Stimulated activated CD4-positive, alpha-beta T cell treated with anti-CD3 and anti-CD28 coated beads, Interleukin-1b, Interleukin-23, amount 100 ng/mL, for 4 hours (primary cell): Measurements from ENCODE around the gene OPTN.
"Not testable (repeated sequence)": the region's sequence is repeated elsewhere in the genome, so short reads cannot be mapped to it uniquely, and the experiment has no call there.

Source experiments
- DNase-seq, 2 donors: peaks; one replicate each; pipeline ENCODE4 v3.0.0-alpha.2; 2020; ENCODE audit warnings: low read depth in 2 of 2

OPTN gene

DNA sequence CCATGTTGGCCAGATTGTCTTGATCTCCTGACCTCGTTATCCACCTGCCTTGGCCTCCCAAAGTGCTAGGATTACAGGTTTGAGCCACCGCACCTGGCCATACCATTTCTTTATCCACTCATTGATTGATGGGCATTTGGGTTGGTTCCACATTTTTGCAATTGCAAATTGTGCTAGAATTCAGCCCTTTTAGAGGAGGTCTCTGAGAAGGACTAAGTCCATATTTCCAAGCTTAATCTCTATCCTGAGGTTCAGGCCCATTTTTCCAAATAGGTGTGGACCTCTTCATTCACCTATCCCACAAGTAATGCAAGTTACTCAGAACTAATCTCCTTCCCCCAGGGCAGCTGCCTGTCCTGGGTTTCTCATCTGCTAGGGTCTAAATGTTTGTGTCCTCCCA is 9.7 kb upstream of the OPTN start:
- DNase-seq, result no peak

DNA sequence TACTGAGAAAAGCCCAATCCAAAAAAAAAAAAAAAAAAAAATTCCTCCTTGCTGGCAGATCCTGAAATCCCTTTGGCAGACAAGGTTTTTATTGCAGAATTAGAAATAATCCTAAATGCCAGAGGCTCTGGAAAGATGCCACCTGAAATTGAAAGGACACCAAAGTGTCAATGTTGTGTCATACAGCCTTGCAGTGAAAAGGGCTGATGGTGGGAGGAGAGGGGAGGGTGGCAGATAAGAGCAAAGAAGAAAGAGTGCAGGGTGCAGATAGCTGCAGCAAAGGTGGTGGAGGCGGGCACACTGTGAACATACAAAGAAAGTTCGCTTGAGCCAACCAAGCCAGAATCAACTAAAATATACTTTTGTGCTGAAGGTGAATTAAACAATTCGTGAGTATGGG is 8.2 kb upstream of the OPTN start:
- no peak for DNase-seq

DNA sequence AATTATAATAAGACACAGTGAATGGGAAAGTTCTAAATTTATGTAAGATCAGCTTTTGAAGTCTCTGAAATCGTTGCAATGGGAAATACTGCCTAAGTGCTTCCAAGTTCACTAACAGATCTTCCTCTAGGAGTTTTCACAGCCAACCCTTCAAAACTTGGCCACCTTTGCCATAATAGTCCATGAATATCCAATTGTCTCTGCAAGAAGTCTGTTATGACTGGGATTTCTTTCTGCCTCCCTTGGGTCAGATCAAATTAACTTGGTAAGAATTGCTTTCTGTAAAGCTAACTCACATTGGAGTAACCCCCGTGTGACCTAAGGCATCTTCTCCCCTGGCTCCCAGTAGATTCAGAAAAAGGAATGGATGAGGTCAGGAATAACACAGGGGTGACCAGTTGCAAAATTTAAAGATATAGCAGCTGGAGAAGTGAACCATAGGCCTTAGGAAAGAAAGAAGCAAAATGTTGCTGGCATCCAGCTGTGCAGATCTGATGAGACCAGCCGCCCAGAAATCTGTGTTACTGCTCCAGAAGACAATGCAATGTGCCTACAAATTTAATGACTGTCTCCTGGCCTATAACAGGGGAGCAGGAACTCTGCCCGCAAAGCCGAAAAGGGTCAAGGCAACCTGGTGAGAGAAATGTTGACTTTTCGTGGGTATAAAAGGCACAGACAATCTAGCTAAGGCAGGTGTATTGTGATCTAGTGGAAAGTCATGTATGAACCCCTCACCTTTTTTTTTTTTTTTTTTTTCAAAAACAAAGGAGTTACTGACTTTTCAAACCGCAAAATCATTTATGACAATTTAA is 7.5 kb upstream of the OPTN start:
- DNase-seq, result no peak

DNA sequence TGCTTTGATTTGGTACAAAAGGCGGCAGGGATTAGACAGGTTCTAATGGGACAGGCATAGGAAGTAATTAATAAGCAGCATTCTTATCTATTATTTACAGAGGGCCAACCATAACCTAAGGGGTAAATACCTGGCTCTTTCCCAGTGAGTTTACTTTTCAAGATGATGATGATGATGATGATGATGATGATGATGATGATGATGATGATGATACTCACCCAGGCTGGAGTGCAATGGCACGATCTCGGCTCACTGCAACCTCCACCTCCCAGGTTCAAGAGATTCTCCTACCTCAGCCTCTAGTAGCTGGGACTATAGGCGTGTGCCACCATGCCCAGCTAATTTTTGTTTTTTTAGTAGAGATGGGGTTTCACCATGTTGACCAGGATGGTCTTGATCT is 5.9 kb upstream of the OPTN start:
- not testable (repeated sequence) for DNase-seq

DNA sequence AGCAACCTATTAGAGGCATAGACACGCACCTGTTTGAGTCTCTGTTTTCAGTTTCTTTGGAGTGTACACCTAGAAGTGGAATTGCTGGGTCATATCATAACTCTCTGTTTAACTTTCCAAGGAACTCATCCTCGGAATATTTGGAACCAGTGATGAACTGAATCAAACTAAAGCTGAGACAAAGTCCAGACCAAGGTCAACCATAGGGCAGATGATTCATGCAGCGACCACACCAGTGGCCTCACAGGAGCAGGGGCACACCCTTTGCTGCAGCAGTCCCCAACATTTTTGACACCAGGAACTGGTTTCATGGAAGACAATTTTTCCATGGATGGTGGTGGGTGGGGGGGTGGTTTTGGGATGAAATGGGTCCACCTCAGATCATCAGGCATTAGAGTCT is 4.9 kb upstream of the OPTN start:
- no peak for DNase-seq

DNA sequence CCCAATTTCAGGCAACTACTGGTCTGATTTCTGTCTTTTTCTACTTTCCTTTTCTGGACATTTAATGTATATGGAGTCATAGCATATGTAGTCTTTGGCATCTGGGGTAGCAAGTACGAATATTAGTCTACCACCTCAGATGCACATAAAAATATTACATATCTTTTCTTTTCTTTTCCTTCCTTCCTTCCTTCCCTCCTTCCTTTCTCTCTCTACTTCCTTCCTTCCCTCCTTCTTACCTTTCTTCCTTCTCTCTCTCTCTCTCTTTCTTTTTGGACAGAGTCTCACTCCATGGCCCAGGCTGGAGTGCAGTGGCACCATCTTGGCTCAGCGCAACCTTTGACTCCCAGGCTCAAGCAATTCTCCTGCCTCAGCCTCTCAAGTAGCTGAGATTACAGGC is 4.0 kb upstream of the OPTN start:
- DNase-seq, result no peak

GRCh38 chr10:13099144-13099665 is 758 bp upstream of the OPTN start:
- DNase-seq, result no peak

GRCh38 chr10:13100349-13101294 is 659 bp downstream of the OPTN start:
- DNase-seq, result no peak

DNA sequence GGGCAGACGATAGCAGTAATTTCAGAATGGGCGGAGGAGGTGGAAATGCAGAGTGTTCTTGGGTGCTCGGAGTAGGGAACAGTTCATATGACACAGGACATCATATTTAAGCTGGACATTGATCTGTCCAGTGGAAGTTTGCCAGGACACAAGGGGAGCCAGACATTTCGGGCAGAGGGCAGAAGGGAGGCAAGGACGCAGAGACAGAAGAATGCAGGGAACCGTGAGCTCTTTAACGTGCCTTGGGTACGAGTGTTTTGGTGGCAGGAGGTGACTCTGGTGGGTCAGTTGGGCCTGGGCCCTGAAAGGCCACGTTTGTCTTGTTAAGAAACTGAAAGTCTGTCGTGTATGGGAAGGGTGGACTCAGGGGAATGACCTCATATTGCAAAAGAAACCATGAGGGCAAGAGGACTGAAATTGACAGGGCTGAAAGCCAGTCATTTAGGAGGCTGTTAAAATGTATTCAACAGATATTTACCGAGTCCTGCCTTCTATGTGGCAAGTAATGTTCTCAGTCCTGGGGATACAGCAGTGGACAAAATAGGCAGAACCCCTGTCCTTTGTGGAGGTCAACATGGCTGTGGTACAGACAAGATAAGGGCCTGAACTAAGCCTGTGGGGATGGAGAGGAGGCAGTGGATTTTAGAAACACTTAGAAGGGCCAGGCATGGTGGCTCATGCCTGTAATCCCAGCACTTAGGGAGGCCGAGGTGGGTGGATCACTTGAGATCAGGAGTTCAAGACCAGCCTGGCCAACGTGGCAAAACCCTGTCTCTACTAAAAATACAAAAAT is 2.2 kb downstream of the OPTN start:
- no peak for DNase-seq

GRCh38 chr10:13103554-13103953 is 3.6 kb downstream of the OPTN start:
- no peak for DNase-seq

DNA sequence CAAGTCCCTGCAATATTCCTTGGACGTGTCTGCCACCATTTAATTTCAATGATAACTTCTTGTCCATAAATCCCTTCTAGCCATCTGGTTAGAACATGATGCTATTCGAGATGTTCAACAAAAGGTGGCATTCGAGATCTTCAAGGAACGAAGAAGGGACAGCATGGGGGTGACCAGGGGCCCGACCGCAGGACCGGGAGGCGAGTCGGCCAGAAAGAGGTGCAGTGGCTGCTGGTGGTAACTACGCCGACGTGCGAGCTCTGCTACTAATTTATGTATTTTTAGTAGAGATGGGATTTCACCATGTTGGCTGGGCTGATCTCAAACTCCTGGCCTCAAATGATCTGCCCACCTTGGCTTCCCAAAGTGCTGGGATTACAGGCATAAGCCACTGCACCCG is 4.7 kb downstream of the OPTN start:
- no peak for DNase-seq

- no peak for DNase-seq
Observed at GRCh38 chr10:13105184-13105583, 5.2 kb downstream of the OPTN start.

GRCh38 chr10:13106387-13107045 is 6.6 kb downstream of the OPTN start:
- DNase-seq, result no peak

DNA sequence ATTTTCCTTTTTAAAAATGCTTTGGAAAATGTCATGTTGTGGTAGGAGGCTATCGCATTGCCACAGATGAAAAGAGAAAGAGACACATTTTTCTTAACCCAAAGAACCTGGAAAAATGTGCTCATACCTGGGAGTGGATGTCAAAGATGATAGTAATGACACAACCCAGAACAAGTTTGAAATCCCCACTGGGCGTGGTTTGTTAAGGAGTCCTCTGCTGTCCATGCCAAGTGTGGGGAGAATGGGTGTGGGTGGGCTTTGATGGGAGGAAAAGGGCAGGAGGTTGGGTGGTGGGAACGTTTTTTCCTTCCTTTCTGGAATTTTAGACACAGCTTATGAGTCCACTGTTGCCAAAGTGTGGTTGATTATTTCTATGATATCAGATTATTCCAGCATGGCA is 10.9 kb downstream of the OPTN start:
- DNase-seq, result no peak

DNA sequence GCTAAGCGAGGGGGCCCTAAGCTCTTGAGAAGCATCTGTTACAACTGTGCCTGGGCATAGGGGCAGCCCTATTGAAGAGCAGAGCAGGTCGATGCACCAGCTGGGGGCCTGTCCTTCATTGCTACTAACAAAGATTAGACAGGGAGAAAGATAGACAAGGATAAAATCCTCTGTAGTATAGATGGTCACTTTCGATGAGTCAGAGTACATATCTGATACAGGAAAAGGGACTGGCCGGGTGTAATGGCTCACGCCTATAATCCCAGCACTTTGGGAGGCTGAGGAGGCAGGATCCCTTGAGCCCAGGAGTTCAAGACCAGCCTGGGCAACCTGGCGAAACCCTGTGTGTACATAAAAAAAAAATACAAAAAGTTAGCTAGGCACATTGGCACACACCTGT is 13.6 kb downstream of the OPTN start:
- DNase-seq, result no peak

DNA sequence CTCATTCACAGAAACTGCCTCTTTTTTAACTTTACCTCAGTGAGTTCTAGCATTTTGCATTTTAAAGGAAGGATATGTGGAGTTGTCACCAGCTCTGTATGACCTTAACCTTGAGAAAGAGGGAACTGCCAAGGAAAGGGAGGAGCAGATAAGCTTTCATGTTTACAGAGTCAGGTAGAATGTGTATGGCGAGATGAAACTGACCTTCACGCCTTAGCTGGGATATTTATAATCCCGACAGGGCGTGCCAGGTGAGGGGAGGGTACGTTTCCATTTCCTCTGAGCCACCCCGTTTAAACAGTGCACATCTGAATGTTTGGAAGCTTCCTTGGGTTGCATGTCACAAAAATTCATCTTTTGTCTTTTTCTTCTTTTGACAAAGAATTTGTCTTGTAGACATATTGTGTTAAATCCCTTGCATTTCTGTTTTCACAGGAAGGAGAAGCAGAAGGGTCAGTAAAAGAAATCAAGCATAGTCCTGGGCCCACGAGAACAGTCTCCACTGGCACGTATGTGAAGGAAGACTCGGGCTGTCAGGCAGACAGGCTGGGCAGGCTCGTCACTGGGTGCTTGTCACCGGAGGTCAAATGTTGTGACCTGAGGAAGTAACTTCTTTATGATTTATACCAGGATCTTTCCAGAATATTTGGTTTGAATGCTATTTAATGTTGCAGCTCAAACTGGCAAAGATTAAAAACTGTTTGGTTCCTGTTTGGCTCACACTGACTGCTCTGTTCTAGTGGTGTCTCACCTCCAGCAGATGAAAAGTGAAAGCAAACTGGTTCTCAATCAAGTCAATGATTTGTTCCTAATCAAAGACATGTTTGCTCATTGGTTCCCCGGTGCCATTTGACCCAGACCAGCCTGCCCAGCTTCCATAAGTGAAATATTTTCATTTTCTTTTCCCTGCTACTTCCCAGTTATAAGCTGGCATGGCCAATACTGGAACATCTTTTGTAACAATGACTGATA is 16.2 kb downstream of the OPTN start:
- DNase-seq, result no peak

- DNase-seq, result no peak
Observed at GRCh38 chr10:13117841-13118783, 18.1 kb downstream of the OPTN start.

- DNase-seq, result no peak
Observed at GRCh38 chr10:13118784-13119410, 18.9 kb downstream of the OPTN start.
